ENCODE results near the gene SLC7A8. TPM values are rescaled to one million over a fixed set of nuclear protein-coding genes. Genes with fewer than 3 reads are reported as not detected.

SLC7A8 gene
- total RNA-seq, 1 experiment from 2014 or later, result 3.8 TPM

GRCh38 chr14:23120541-23121251 is 62.8 kb downstream of the SLC7A8 start:
- H2AFZ ChIP-seq (ENCODE audit: low read length), result peak overlapping the region; percentile 79
- TF ChIP-seq EZH2 (IDR thresholded peaks at IDR 0.05; ENCODE audit: low read length, unreplicated experiment) (no peak), CTCF (conservative IDR thresholded peaks at IDR 0.05; ENCODE audit: low read depth, low read length) (peak; percentile 100), EZH2phosphoT487 (IDR thresholded peaks at IDR 0.05; ENCODE audit: borderline replicate concordance, low read length) (no peak)
- H3K4me3 ChIP-seq (ENCODE audit: low read length), result peak overlapping the region; percentile 25; the same call in 1 of the 2 replicates
- peak; percentile 92 for DNase-seq
- intact Hi-C loops (cut with micrococcal nuclease), result loop anchor here (1.0 to 5.0 kb wide), 2 partner anchors 67 to 167 kb away; partner anchors contain the start of gene HOMEZ
- H4K20me1 ChIP-seq (ENCODE audit: low read length), result no peaks in the 10 kb centered on the region
- no peaks in the 10 kb centered on the region for H3K9me3 ChIP-seq (ENCODE audit: low read length)
- no peak overlapping the region for H3K9ac ChIP-seq (ENCODE audit: low read length)
- peaks cover 16% of the 10 kb centered on the region for H3K4me1 ChIP-seq (ENCODE audit: insufficient read depth, low read length)
- BruUV-seq (replicated peaks), result no TSS peak
- H3K27ac ChIP-seq (ENCODE audit: low read length), result no peak overlapping the region; the same call in 1 of the 2 replicates
- H3F3A ChIP-seq (ENCODE audit: low read length, unreplicated experiment), result no peaks in the 10 kb centered on the region
- no peaks in the 10 kb centered on the region for H3K27me3 ChIP-seq (ENCODE audit: low read length)
- H3K79me2 ChIP-seq (ENCODE audit: low read length), result no peaks in the 10 kb centered on the region
- H3K36me3 ChIP-seq (ENCODE audit: low read depth, low read length), result no peaks in the 10 kb centered on the region
- ChIA-PET CTCF (interaction anchor here (0.6 to 3.2 kb wide), 16 partner anchors 9 to 201 kb away, joined by 3 to 84 read pairs (median 6); partner anchors contain the start of genes ACIN1, C14orf119, PABPN1 and SLC7A8), POLR2A (ENCODE audit: unreplicated experiment) (interaction anchor here (0.6 kb wide), 1 partner anchor 64 kb away, joined by 4 read pairs; no protein-coding TSS in a partner anchor)
- no peaks in the 10 kb centered on the region for H3K9me2 ChIP-seq (replicated peaks; ENCODE audit: low read length)
- peak; percentile 93 for ATAC-seq
- H3K4me2 ChIP-seq (ENCODE audit: low read length), result peak overlapping the region; percentile 65

GRCh38 chr14:23119363-23120327 is 63.8 kb downstream of the SLC7A8 start:
- no peak for ATAC-seq
- no peak for DNase-seq
- H3K27me3 ChIP-seq (ENCODE audit: low read length), result no peaks in the 10 kb centered on the region
- no peak overlapping the region for H3K4me3 ChIP-seq (ENCODE audit: low read length)
- ChIA-PET CTCF (interaction anchor here (1.0 kb wide), 1 partner anchor 42 kb away, joined by 4 read pairs; no protein-coding TSS in a partner anchor), POLR2A (ENCODE audit: unreplicated experiment) (no interaction called here)
- H3K79me2 ChIP-seq (ENCODE audit: low read length), result no peaks in the 10 kb centered on the region
- intact Hi-C loops (cut with micrococcal nuclease), result loop anchor here (5.0 kb wide), 1 partner anchor 168 kb away; the partner anchor contains the start of gene HOMEZ
- no peak for TF ChIP-seq EZH2phosphoT487 (IDR thresholded peaks at IDR 0.05; ENCODE audit: borderline replicate concordance, low read length)
- TF ChIP-seq CTCF (conservative IDR thresholded peaks at IDR 0.05; ENCODE audit: low read depth, low read length), result no peak
- no peak for TF ChIP-seq EZH2 (IDR thresholded peaks at IDR 0.05; ENCODE audit: low read length, unreplicated experiment)
- no peak overlapping the region for H2AFZ ChIP-seq (ENCODE audit: low read length)
- no peak overlapping the region for H3K27ac ChIP-seq (ENCODE audit: low read length)
- no peaks in the 10 kb centered on the region for H3K9me2 ChIP-seq (replicated peaks; ENCODE audit: low read length)
- BruUV-seq (replicated peaks), result no TSS peak
- no peaks in the 10 kb centered on the region for H3K36me3 ChIP-seq (ENCODE audit: low read depth, low read length)
- H4K20me1 ChIP-seq (ENCODE audit: low read length), result no peaks in the 10 kb centered on the region
- H3K4me2 ChIP-seq (ENCODE audit: low read length), result no peak overlapping the region
- H3K9ac ChIP-seq (ENCODE audit: low read length), result no peak overlapping the region
- no peaks in the 10 kb centered on the region for H3K9me3 ChIP-seq (ENCODE audit: low read length)
- H3F3A ChIP-seq (ENCODE audit: low read length, unreplicated experiment), result no peaks in the 10 kb centered on the region
- H3K4me1 ChIP-seq (ENCODE audit: insufficient read depth, low read length), result peaks cover 26% of the 10 kb centered on the region

Measured in PC-3 (cell line).